OCI-LY3 (cell line): ENCODE data around the gene GPT2.

ENCODE experiments used
- CTCF ChIP-seq: fragments of 200-600, 300-600 bp; sonication (generic); IDR thresholded peaks from 2 replicates; pipeline ENCODE4 v1.5.1; 2014; ENCODE audit warnings: antibody characterized with exemption, low read length, low read depth
- EZH2phosphoT487 ChIP-seq: fragments of 200-600 bp; shearing (Covaris generic); IDR thresholded peaks from 2 replicates; pipeline ENCODE4 v1.6.1; 2018; ENCODE audit warnings: antibody characterized with exemption, mixed run types, low read depth

GRCh38 chr16:46962629-46963028 lies 78.5 kb downstream of the GPT2 start:
- no peak for TF ChIP-seq CTCF
- no peak for TF ChIP-seq EZH2phosphoT487
